CD14-positive monocyte (primary cell): Measurements from ENCODE around the gene SLC9A4. TPM values are rescaled to one million over a fixed set of nuclear protein-coding genes. Genes with fewer than 3 reads are reported as not detected.
A peak's percentile ranks its signal among the peaks of the same experiment; 100 is the strongest.

ENCODE experiments used
- DNase-seq, 3 donors: peaks; one replicate each; pipeline ENCODE4 v3.0.0-alpha.2; 2011 to 2022
- H2AFZ ChIP-seq: 2 replicates; pipeline ENCODE4 v1.6.0; 2012; ENCODE audit warnings: mild to moderate bottlenecking, low read depth, low read length, inconsistent platforms; ENCODE audit not compliant: insufficient read depth, poor library complexity, severe bottlenecking
- H3K27ac ChIP-seq, 2 donors: 1 replicate in 1 of 2; 2 replicates in 1 of 2; pipeline ENCODE4 v1.5.1; 2012 to 2013; ENCODE audit warnings: low read length in 2 of 2, control low read depth in 1 of 2, inconsistent platforms in 1 of 2, low read depth in 1 of 2, mild to moderate bottlenecking in 1 of 2
- H3K27me3 ChIP-seq, 2 donors: one replicate each; pipeline versions ENCODE4 v1.6.0 to v1.6.1; 2011 to 2013; ENCODE audit warnings: low read length in 2 of 2; ENCODE audit not compliant: control insufficient read depth in 2 of 2, insufficient read depth in 2 of 2
- H3K36me3 ChIP-seq, 2 donors: replicated peaks in 1 of 2; 1 replicate in 1 of 2; 2 replicates in 1 of 2; pipeline versions ENCODE4 v1.5.1 to v1.6.1; 2012 to 2013; ENCODE audit warnings: low read length in 2 of 2, control low read depth in 1 of 2, inconsistent platforms in 1 of 2, mild to moderate bottlenecking in 1 of 2; ENCODE audit not compliant: insufficient read depth in 2 of 2, control insufficient read depth in 1 of 2
- H3K4me1 ChIP-seq, 2 donors: 1 replicate in 1 of 2; 2 replicates in 1 of 2; pipeline versions ENCODE4 v1.5.1 to v1.6.1; 2012 to 2013; ENCODE audit warnings: low read length in 2 of 2, control low read depth in 1 of 2, inconsistent platforms in 1 of 2, mild to moderate bottlenecking in 1 of 2, moderate library complexity in 1 of 2; ENCODE audit not compliant: insufficient read depth in 2 of 2, control insufficient read depth in 1 of 2
- H3K4me2 ChIP-seq: replicated peaks from 2 replicates; pipeline ENCODE3; 2012; ENCODE audit warnings: low read length, moderate library complexity, mild to moderate bottlenecking; ENCODE audit not compliant: poor library complexity, severe bottlenecking; ENCODE audit errors: extremely low read depth
- H3K4me3 ChIP-seq, 3 experiments: fragments of 200-600 bp in 1 of 3; sonication (generic) in 1 of 3; replicated peaks in 1 of 3; 1 replicate in 2 of 3; 2 replicates in 1 of 3; pipeline ENCODE4 v1.5.1; 2011 to 2013; ENCODE audit warnings: low read length in 3 of 3, mild to moderate bottlenecking in 3 of 3, control low read depth in 2 of 3, low read depth in 2 of 3, inconsistent platforms in 1 of 3, moderate library complexity in 1 of 3
- H3K79me2 ChIP-seq: 2 replicates; pipeline ENCODE4 v1.6.0; 2012; ENCODE audit warnings: mild to moderate bottlenecking, control low read depth, inconsistent platforms, low read length, moderate library complexity; ENCODE audit not compliant: insufficient read depth
- H3K9ac ChIP-seq: 2 replicates; pipeline ENCODE4 v1.6.0; 2017; ENCODE audit warnings: low read length, mild to moderate bottlenecking; ENCODE audit not compliant: insufficient read depth, poor library complexity, severe bottlenecking
- H3K9me3 ChIP-seq, 2 donors: replicated peaks in 1 of 2; 1 replicate in 1 of 2; 2 replicates in 1 of 2; pipeline versions ENCODE4 v1.5.1 to v1.6.1; 2012 to 2013; ENCODE audit warnings: low read length in 2 of 2, control low read depth in 1 of 2; ENCODE audit not compliant: control insufficient read depth in 1 of 2, insufficient read depth in 1 of 2
- H4K20me1 ChIP-seq: 2 replicates; pipeline ENCODE4 v1.6.0; 2012; ENCODE audit warnings: mild to moderate bottlenecking, low read length, control low read depth, moderate library complexity; ENCODE audit not compliant: insufficient read depth
- H3K27ac Mint-ChIP-seq, 7 donors: one replicate each; pipeline ENCODE4 v1.8.0; 2020; ENCODE audit warnings: mild to moderate bottlenecking in 7 of 7, mixed read lengths in 7 of 7, moderate library complexity in 6 of 7, inconsistent platforms in 2 of 7
- H3K27me3 Mint-ChIP-seq, 3 donors: one replicate each; pipeline ENCODE4 v1.8.0; 2021 to 2022; ENCODE audit warnings: low read depth in 3 of 3, mild to moderate bottlenecking in 3 of 3, mixed read lengths in 3 of 3, moderate library complexity in 3 of 3, inconsistent platforms in 1 of 3
- H3K36me3 Mint-ChIP-seq, 2 donors: one replicate each; pipeline ENCODE4 v1.8.0; 2020; ENCODE audit warnings: mixed read lengths in 2 of 2, inconsistent platforms in 1 of 2, mild to moderate bottlenecking in 1 of 2
- H3K4me1 Mint-ChIP-seq: one replicate; pipeline ENCODE4 v1.8.0; 2020; ENCODE audit warnings: mild to moderate bottlenecking, mixed read lengths
- H3K4me3 Mint-ChIP-seq, 2 donors: one replicate each; pipeline ENCODE4 v1.8.0; 2020; ENCODE audit warnings: mild to moderate bottlenecking in 2 of 2, mixed read lengths in 2 of 2, moderate library complexity in 1 of 2
- H3K9me3 Mint-ChIP-seq, 7 donors: one replicate each; pipeline ENCODE4 v1.8.0; 2020 to 2022; ENCODE audit warnings: mixed read lengths in 7 of 7, mild to moderate bottlenecking in 6 of 7, moderate library complexity in 6 of 7, inconsistent platforms in 2 of 7
- WGBS: methylation state at CpG from one replicate; pipeline ENCODE4 v1.1.5; 2013; ENCODE audit warnings: missing lambda C conversion rate; ENCODE audit not compliant: insufficient coverage; 5-methylcytosine and 5-hydroxymethylcytosine counted together
- intact Hi-C, 2 donors: fragments of 100-400 bp; cut with micrococcal nuclease; formaldehyde crosslinking; loops; one replicate each; pipeline versions ENCODE4 v1.15.0 to v1.15.1; 2023
- polyA plus RNA-seq, 3 donors: library from polyadenylated mRNA; depleted of rRNA in 1 of 3; unstranded in 2 of 3; stranded (reverse) in 1 of 3; fragments of 300-500 nt in 2 of 3; fragments of >200 nt in 1 of 3; fragmentation: Illumina TruSeq in 2 of 3; gene quantifications; 1 replicate in 2 of 3; 2 replicates in 1 of 3; pipeline ENCODE4 v1.2.3, GENCODE V29; 2012 to 2021
- TF ChIP-seq, protein P1 (sequence below): fragments of 200-600 bp; IDR thresholded peaks from one replicate; pipeline ENCODE4 v1.8.0; 2022; ENCODE audit warnings: antibody characterized with exemption, mild to moderate bottlenecking

SLC9A4 gene
- polyA plus RNA-seq, 3 donors, result not detected

GRCh38 chr2:102494570-102494969, 21.5 kb downstream of the SLC9A4 start:
- Histone ChIP-seq H3K79me2 (no peaks in the 10 kb centered on the region), H3K4me3 (no peak overlapping the region), H3K36me3 (no peaks in the 10 kb centered on the region), H3K9ac (no peak overlapping the region), H3K27ac (no peak overlapping the region), H3K27me3 (no peaks in the 10 kb centered on the region), H4K20me1 (no peaks in the 10 kb centered on the region), H3K4me2 (no peak overlapping the region), H2AFZ (no peak overlapping the region), H3K9me3 (peaks cover 0 to 7% of the 10 kb centered on the region in 2 donors), H3K4me1 (no peaks in the 10 kb centered on the region)
- TF ChIP-seq, protein P1, sequence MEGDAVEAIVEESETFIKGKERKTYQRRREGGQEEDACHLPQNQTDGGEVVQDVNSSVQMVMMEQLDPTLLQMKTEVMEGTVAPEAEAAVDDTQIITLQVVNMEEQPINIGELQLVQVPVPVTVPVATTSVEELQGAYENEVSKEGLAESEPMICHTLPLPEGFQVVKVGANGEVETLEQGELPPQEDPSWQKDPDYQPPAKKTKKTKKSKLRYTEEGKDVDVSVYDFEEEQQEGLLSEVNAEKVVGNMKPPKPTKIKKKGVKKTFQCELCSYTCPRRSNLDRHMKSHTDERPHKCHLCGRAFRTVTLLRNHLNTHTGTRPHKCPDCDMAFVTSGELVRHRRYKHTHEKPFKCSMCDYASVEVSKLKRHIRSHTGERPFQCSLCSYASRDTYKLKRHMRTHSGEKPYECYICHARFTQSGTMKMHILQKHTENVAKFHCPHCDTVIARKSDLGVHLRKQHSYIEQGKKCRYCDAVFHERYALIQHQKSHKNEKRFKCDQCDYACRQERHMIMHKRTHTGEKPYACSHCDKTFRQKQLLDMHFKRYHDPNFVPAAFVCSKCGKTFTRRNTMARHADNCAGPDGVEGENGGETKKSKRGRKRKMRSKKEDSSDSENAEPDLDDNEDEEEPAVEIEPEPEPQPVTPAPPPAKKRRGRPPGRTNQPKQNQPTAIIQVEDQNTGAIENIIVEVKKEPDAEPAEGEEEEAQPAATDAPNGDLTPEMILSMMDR, result no peak
- no peak overlapping the region for H3K27ac Mint-ChIP-seq
- H3K27me3 Mint-ChIP-seq, result peaks cover 0 to 4% (median 3%) of the 10 kb centered on the region in 3 donors
- H3K36me3 Mint-ChIP-seq, result no peaks in the 10 kb centered on the region
- H3K4me1 Mint-ChIP-seq, result peaks cover 5% of the 10 kb centered on the region
- WGBS, result no CpG with 5 or more reads among the region's 1 CpG
- H3K4me3 Mint-ChIP-seq, result no peak overlapping the region
- DNase-seq, result no peak
- intact Hi-C loops, result no loop called here
- peaks cover 2 to 24% (median 14%) of the 10 kb centered on the region in 7 donors for H3K9me3 Mint-ChIP-seq

DNA sequence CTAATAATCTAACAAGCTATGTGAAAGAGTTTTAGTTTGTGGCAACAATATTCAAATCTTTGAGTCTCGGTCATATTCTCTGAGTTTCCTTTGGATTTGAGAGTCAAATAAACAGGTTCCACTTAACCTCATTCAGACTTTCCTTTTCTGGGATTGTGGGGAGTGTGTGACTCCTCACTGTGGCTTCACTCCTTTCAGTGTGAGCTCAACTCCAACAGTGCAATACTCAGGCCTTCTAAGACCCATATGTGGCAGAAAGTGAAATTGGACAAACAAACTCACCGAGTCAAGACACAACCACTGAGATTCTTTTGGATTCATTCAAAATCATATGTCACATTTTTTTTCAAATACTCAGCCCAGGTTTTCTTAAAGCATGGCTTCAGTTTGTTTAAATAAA, 25.4 kb downstream of the SLC9A4 start:
- Histone ChIP-seq H3K27me3 (peaks cover 0 to under 1% of the 10 kb centered on the region in 2 donors), H3K9me3 (no peaks in the 10 kb centered on the region), H3K4me1 (no peaks in the 10 kb centered on the region), H3K27ac (no peak overlapping the region), H3K9ac (no peak overlapping the region), H2AFZ (no peak overlapping the region), H4K20me1 (no peaks in the 10 kb centered on the region), H3K79me2 (no peaks in the 10 kb centered on the region), H3K4me2 (no peak overlapping the region), H3K4me3 (no peak overlapping the region), H3K36me3 (no peaks in the 10 kb centered on the region)
- no peak overlapping the region for H3K27ac Mint-ChIP-seq
- H3K4me1 Mint-ChIP-seq, result no peaks in the 10 kb centered on the region
- H3K36me3 Mint-ChIP-seq, result no peaks in the 10 kb centered on the region
- no peak for DNase-seq
- H3K27me3 Mint-ChIP-seq, result peaks cover 0 to 8% (median 4%) of the 10 kb centered on the region in 3 donors
- peak overlapping the region in 1 of 2 donors; percentile 0 for H3K4me3 Mint-ChIP-seq
- TF ChIP-seq, protein P1, result no peak
- no CpG with 5 or more reads among the region's 2 CpGs for WGBS
- intact Hi-C loops, result no loop called here
- H3K9me3 Mint-ChIP-seq, result peaks cover under 1 to 8% (median 5%) of the 10 kb centered on the region in 7 donors
